Measurements from ENCODE around the gene RAD18. TPM values are rescaled to one million over a fixed set of nuclear protein-coding genes. Genes with fewer than 3 reads are reported as not detected.

Gene RAD18
- total and polyA plus RNA-seq, 4 donors: 1.2 to 9.0 (median 4.3) TPM

DNA sequence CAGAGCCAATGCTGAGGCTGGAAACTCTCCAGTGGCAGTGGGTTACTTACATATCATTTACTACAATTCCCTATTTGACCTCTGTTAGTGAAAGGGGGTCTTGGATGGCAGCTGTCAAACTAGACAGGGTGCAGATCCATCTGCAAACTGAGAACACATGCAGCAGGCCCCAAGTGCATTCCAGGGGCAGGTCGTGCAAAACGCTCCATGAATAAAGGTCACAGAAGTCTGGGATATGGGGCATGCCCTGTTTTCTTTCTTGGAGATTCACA lies 25.0 kb upstream of the RAD18 start:
- Histone ChIP-seq H3K4me1 (ENCODE audit: control insufficient read depth in 4 of 4, insufficient read depth in 4 of 4, low read length in 3 of 4) (no peaks in the 10 kb centered on the region), H3K9me3 (ENCODE audit: control insufficient read depth in 4 of 4, low read length in 3 of 4) (no peaks in the 10 kb centered on the region), H3K36me3 (ENCODE audit: control insufficient read depth in 4 of 4, insufficient read depth in 3 of 4, low read depth in 1 of 4, low read length in 3 of 4) (no peaks in the 10 kb centered on the region), H3K27me3 (ENCODE audit: control insufficient read depth in 4 of 4, insufficient read depth in 4 of 4, low read length in 3 of 4) (no peaks in the 10 kb centered on the region), H3K4me3 (ENCODE audit: low read depth in 1 of 3, low read length in 3 of 3) (no peak overlapping the region), H3K9ac (ENCODE audit: low read depth in 1 of 2, low read length in 2 of 2) (no peak overlapping the region), H3K27ac (ENCODE audit: low read depth in 1 of 2, low read length in 2 of 2) (no peak overlapping the region)
- no peak for DNase-seq (ENCODE audit: low spot score)
- TF ChIP-seq RAD21 (IDR thresholded peaks at IDR 0.05) (no peak), EGR1 (IDR thresholded peaks at IDR 0.05; ENCODE audit: low read depth in 2 of 2) (no peak), RXRA (IDR thresholded peaks at IDR 0.05) (no peak), NR2F2 (IDR thresholded peaks at IDR 0.05) (no peak), HNF4A (conservative IDR thresholded peaks at IDR 0.05) (no peak), HNF4G (IDR thresholded peaks at IDR 0.05) (no peak), SP1 (IDR thresholded peaks at IDR 0.05) (no peak), JUND (IDR thresholded peaks at IDR 0.05) (no peak), FOXA2 (IDR thresholded peaks at IDR 0.05) (no peak), FOXA1 (IDR thresholded peaks at IDR 0.05) (no peak)
- TF ChIP-seq, protein P1, sequence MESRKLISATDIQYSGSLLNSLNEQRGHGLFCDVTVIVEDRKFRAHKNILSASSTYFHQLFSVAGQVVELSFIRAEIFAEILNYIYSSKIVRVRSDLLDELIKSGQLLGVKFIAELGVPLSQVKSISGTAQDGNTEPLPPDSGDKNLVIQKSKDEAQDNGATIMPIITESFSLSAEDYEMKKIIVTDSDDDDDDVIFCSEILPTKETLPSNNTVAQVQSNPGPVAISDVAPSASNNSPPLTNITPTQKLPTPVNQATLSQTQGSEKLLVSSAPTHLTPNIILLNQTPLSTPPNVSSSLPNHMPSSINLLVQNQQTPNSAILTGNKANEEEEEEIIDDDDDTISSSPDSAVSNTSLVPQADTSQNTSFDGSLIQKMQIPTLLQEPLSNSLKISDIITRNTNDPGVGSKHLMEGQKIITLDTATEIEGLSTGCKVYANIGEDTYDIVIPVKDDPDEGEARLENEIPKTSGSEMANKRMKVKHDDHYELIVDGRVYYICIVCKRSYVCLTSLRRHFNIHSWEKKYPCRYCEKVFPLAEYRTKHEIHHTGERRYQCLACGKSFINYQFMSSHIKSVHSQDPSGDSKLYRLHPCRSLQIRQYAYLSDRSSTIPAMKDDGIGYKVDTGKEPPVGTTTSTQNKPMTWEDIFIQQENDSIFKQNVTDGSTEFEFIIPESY (IDR thresholded peaks at IDR 0.05): no peak
- TF ChIP-seq, protein P2, sequence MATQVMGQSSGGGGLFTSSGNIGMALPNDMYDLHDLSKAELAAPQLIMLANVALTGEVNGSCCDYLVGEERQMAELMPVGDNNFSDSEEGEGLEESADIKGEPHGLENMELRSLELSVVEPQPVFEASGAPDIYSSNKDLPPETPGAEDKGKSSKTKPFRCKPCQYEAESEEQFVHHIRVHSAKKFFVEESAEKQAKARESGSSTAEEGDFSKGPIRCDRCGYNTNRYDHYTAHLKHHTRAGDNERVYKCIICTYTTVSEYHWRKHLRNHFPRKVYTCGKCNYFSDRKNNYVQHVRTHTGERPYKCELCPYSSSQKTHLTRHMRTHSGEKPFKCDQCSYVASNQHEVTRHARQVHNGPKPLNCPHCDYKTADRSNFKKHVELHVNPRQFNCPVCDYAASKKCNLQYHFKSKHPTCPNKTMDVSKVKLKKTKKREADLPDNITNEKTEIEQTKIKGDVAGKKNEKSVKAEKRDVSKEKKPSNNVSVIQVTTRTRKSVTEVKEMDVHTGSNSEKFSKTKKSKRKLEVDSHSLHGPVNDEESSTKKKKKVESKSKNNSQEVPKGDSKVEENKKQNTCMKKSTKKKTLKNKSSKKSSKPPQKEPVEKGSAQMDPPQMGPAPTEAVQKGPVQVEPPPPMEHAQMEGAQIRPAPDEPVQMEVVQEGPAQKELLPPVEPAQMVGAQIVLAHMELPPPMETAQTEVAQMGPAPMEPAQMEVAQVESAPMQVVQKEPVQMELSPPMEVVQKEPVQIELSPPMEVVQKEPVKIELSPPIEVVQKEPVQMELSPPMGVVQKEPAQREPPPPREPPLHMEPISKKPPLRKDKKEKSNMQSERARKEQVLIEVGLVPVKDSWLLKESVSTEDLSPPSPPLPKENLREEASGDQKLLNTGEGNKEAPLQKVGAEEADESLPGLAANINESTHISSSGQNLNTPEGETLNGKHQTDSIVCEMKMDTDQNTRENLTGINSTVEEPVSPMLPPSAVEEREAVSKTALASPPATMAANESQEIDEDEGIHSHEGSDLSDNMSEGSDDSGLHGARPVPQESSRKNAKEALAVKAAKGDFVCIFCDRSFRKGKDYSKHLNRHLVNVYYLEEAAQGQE (IDR thresholded peaks at IDR 0.05): no peak
- TF ChIP-seq, protein P3, sequence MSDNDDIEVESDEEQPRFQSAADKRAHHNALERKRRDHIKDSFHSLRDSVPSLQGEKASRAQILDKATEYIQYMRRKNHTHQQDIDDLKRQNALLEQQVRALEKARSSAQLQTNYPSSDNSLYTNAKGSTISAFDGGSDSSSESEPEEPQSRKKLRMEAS (IDR thresholded peaks at IDR 0.05): no peak
- TF ChIP-seq, protein P4, sequence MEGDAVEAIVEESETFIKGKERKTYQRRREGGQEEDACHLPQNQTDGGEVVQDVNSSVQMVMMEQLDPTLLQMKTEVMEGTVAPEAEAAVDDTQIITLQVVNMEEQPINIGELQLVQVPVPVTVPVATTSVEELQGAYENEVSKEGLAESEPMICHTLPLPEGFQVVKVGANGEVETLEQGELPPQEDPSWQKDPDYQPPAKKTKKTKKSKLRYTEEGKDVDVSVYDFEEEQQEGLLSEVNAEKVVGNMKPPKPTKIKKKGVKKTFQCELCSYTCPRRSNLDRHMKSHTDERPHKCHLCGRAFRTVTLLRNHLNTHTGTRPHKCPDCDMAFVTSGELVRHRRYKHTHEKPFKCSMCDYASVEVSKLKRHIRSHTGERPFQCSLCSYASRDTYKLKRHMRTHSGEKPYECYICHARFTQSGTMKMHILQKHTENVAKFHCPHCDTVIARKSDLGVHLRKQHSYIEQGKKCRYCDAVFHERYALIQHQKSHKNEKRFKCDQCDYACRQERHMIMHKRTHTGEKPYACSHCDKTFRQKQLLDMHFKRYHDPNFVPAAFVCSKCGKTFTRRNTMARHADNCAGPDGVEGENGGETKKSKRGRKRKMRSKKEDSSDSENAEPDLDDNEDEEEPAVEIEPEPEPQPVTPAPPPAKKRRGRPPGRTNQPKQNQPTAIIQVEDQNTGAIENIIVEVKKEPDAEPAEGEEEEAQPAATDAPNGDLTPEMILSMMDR (IDR thresholded peaks at IDR 0.05; ENCODE audit: low read depth, low read length, missing input control): no peak
- 60% methylated on average over 2 of the region's 2 CpGs for WGBS

DNA sequence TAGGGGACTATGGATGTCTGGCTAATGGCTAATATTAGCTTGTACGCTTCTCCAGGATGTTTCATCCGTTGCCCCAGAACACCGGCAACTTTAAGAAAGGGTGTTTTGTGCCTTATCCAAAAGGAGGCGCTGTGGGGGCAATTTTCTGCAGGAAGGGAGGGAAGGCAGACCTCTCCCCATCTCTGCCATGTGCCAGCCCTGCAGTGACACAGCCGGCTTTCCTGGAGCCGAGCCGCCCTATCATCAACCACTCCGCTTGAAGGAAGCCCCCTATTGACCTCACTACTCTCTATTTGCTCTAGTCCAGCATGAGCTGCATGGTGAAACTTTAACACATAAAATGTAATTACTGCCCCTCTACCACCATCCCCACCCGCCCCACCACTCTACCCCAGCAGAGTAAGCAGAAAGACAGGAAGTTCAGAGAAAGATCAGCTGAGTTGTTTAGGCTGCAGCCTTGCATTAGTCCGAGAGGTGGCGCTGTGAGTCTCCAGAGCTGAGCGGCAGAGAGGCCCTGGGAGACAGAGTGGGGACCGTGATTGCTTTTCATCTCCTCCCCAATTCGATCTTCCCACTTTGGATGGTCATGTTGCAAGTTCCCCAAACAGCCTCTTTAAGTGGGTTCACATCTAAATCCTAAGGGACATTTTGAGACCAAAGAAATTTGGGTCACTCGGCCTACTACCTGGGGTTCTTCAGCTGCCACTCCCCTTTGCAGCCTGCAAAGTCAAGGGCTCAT lies 24.5 kb upstream of the RAD18 start:
- Histone ChIP-seq H3K4me1 (ENCODE audit: control insufficient read depth in 4 of 4, insufficient read depth in 4 of 4, low read length in 3 of 4) (no peaks in the 10 kb centered on the region), H3K9ac (ENCODE audit: low read depth in 1 of 2, low read length in 2 of 2) (no peak overlapping the region), H3K27ac (ENCODE audit: low read depth in 1 of 2, low read length in 2 of 2) (no peak overlapping the region), H3K27me3 (ENCODE audit: control insufficient read depth in 4 of 4, insufficient read depth in 4 of 4, low read length in 3 of 4) (no peaks in the 10 kb centered on the region), H3K4me3 (ENCODE audit: low read depth in 1 of 3, low read length in 3 of 3) (no peak overlapping the region), H3K9me3 (ENCODE audit: control insufficient read depth in 4 of 4, low read length in 3 of 4) (no peaks in the 10 kb centered on the region), H3K36me3 (ENCODE audit: control insufficient read depth in 4 of 4, insufficient read depth in 3 of 4, low read depth in 1 of 4, low read length in 3 of 4) (no peaks in the 10 kb centered on the region)
- peak; percentile 53 for DNase-seq (ENCODE audit: low spot score)
- 48% methylated on average over 15 of the region's 15 CpGs for WGBS
- TF ChIP-seq RAD21 (IDR thresholded peaks at IDR 0.05): peak; percentile 56 to 76
- TF ChIP-seq GABPA (IDR thresholded peaks at IDR 0.05 in 1 of 2, conservative IDR thresholded peaks at IDR 0.05 in 1 of 2): no peak
- TF ChIP-seq, protein P4 (IDR thresholded peaks at IDR 0.05; ENCODE audit: low read depth, low read length, missing input control): peak; percentile 47

Data from liver (tissue), 9 donors.